Fibroblast of upper back skin (primary cell): Measurements from ENCODE around the gene ELL2.
"Not testable (repeated sequence)": the region's sequence is repeated elsewhere in the genome, so short reads cannot be mapped to it uniquely, and the experiment has no call there.

Source experiments
- DNase-seq: peaks from one replicate; pipeline ENCODE4 v3.0.0-alpha.2; 2013

ELL2 gene

GRCh38 chr5:95907740-95908706 is 53.6 kb downstream of the ELL2 start:
- DNase-seq: no peak

GRCh38 chr5:95907067-95907705 is 54.5 kb downstream of the ELL2 start:
- DNase-seq: no peak

- not testable (repeated sequence) for DNase-seq
Measured at GRCh38 chr5:95906398-95906797, 55.3 kb downstream of the ELL2 start.

GRCh38 chr5:95904827-95905226 is 56.8 kb downstream of the ELL2 start:
- DNase-seq: no peak

GRCh38 chr5:95903838-95904237 is 57.8 kb downstream of the ELL2 start:
- DNase-seq: no peak

GRCh38 chr5:95901676-95902627 is 59.7 kb downstream of the ELL2 start:
- peak; percentile 46 for DNase-seq

GRCh38 chr5:95900383-95900958 is 61.2 kb downstream of the ELL2 start:
- DNase-seq: peak; percentile 83

GRCh38 chr5:95899829-95900228 is 61.8 kb downstream of the ELL2 start:
- DNase-seq: no peak

GRCh38 chr5:95899006-95899405 is 62.6 kb downstream of the ELL2 start:
- DNase-seq: no peak

DNA sequence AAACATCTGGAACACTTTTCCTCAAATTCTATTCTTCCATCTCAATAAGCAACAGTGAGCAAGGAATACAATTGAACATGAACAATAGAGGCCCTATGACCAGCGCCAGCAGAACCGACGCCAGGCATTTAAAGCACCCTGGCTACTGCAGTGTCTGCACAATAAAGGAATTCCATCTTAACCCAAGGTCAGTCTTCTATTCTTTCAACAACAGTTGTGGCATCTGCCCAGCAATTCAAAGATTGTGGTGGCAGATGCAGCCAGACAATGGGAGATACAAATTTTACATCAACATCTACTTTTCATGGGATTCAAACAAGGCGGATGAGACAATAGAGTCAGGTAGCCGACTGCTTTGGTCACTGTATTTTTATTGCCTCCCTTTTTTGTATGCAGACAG is 65.9 kb downstream of the ELL2 start:
- DNase-seq: peak; percentile 25

DNA sequence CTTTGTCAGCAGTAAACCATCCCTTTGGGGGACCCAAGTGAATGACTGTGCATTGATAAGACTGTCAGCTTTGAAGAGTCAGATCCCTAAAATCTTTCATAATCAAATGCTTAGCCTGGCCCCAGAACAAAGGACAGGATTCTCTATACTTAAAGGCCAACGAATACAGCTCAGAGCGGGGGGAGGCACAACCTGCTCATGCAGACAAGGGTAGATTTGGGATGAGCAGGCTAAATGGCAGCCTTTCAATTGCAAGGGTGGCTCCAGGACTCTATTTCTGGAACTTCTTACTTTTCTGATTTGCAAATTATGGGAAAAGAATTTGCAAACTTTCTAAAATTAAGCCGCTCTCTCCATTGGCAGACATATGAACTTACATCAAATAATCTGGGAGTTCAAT is 66.4 kb downstream of the ELL2 start:
- no peak for DNase-seq

DNA sequence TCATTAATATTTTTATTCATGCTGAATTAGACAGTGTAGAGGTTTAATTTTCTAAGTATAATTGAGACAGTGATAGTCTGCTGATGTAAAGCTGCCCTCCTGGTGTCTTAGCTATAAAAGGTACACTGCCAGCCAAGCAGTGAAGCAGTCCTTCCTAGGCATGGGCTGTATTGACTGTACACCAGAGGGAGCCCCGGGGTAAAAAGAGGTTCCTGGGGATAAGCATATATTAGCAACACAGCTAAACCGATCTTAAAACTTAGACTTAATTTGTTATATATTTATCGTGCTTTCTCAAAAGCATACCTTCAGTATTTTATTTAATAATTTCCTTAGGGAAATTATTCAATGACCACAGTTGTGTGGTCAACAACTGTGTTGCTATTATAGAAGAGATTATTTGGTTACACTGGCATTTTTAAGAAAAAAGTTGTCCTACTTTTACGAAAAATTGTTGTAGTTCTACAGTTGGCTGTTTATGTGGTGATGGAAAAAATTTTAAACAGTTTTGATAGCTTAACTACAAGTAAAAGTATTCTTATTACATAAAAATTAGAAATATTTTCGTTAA is 68.8 kb downstream of the ELL2 start:
- DNase-seq: peak; percentile 62

DNA sequence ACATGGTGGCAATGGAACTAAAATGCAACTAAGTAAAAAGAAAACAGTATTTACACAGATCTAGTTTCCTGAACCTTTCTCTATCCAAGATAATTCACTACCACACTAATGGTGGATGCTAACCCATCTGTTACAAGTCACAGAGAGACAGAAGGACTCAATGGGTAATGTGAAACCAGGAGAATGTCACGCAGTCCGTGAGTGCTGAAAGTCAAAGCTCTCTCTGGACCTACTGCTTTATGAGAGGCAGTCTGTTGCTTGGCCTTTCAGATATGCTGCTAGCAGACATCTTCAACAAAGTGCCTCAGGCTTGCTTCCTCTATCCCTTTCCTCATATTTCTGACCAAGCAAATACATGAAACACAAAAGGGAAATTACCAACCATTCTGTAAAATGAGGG is 70.2 kb downstream of the ELL2 start:
- no peak for DNase-seq

- no peak for DNase-seq
Measured at GRCh38 chr5:95889076-95889475, 72.6 kb downstream of the ELL2 start.

DNA sequence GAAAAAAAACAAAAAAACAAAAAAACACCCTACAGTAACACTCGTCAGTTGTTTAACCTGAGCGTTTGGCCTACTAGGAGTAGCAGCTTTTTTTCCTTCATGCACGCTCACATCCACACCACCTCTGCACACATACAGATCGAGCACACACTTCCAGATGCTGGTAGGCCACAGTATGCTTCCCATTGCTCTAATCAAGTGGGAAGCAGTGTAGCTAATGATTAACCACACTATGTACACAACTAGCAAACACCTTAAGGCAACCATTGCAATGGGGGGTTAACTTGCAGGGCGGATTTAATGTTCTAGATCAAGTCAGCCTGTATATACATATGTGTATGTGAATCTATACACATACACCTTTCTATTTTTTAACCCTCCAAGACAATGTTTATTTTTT is 73.7 kb downstream of the ELL2 start:
- DNase-seq: no peak

- DNase-seq: no peak
Measured at GRCh38 chr5:95886340-95887044, 75.2 kb downstream of the ELL2 start.

DNA sequence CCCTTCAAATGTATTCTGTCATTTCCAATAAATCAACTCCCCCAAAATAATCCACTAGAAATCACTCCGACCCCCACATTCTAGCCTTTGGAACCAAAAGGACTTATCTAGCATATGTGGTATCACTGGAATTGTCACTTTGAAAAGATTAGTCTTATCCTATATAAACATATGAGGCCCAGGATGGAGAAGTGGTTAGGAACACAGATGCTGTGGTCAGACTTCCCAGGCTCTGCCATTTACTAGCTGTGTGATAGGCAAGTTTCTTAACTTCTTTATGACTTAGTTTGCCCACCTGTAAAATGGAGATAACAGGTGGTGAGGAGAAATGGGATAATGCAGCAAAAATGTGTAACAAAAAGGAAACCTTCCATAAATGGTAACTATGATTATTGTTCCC is 77.1 kb downstream of the ELL2 start:
- DNase-seq: no peak

DNA sequence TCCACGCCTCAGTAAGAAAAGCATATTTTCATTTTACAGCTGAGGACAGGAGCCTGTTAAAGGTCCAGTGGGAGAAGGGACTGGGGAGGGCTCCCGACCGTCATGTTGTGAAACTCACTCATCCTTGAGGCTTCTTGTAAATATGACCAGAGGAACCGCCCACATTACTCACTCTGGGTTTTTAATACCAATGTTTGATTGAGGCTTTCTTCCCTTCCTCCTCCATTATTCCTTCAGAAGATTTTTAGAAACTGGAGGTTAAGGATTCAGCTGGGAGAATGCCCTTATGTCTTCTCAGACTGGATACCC is 77.7 kb downstream of the ELL2 start:
- DNase-seq: no peak

GRCh38 chr5:95883185-95884016 is 78.2 kb downstream of the ELL2 start:
- DNase-seq: no peak

DNA sequence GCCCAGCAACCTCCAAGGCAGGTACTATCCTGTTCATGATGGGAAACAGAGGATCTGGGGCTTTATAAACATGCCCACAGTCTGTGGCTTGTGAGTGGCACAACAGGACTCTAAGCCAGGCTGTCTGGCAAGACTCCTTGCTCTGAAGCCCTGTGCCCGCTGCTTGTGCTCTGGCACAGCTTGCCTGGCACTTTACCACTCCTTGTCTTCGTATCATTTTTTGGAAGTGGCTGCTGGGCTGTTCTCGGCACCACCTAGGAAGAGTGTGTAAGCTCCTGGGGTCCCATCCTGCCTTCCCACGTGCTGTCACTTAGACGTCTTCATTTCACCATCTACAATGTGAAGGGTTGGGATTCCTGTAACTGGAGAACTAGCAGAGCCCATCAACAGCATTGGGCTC is 79.8 kb downstream of the ELL2 start:
- no peak for DNase-seq
